B cell (primary cell): ENCODE measurements around the gene RFC2. TPM values are rescaled to one million over a fixed set of nuclear protein-coding genes. Genes with fewer than 3 reads are reported as not detected.

ENCODE experiments used
- ATAC-seq: fragments of 200-7000 bp; cut with Tn5 transposase; one replicate; pipeline ENCODE4 v1.10.0; 2021; ENCODE audit warnings: low read depth, mild to moderate bottlenecking, moderate number of reproducible peaks, moderate library complexity
- CTCF ChIA-PET: fragments of 350-600 bp; sonication (Branson Sonifier 250); formaldehyde crosslinking; loops from one replicate; lab custom pipeline; 2021; ENCODE audit warnings: antibody characterized with exemption, inconsistent platforms; lab: Charles Lee
- POLR2A ChIA-PET: fragments of 350-600 bp; sonication (Branson Sonifier 250); formaldehyde crosslinking; loops from one replicate; lab custom pipeline; 2021; ENCODE audit warnings: antibody characterized with exemption; lab: Charles Lee
- DNase-seq: peaks from one replicate; pipeline ENCODE4 v3.0.0; 2013
- H2AFZ ChIP-seq: 2 replicates; pipeline ENCODE4 v1.6.1; 2012; ENCODE audit warnings: mild to moderate bottlenecking, low read depth, low read length; ENCODE audit not compliant: insufficient read depth, poor library complexity, severe bottlenecking
- H3K27ac ChIP-seq, 2 donors: 1 replicate in 1 of 2; 2 replicates in 1 of 2; pipeline ENCODE4 v1.5.1; 2012 to 2013; ENCODE audit warnings: low read length in 2 of 2, mild to moderate bottlenecking in 2 of 2, moderate library complexity in 1 of 2
- H3K27me3 ChIP-seq, 4 experiments: fragments of 200-600 bp in 1 of 4; sonication (generic) in 1 of 4; replicated peaks in 1 of 4; 1 replicate in 2 of 4; 2 replicates in 2 of 4; pipeline versions ENCODE4 v1.6.1 to v1.7.0; 2013 to 2016; ENCODE audit warnings: low read length in 3 of 4, mild to moderate bottlenecking in 2 of 4, mixed read lengths in 1 of 4, moderate library complexity in 1 of 4; ENCODE audit not compliant: insufficient read depth in 4 of 4, control insufficient read depth in 3 of 4; ENCODE audit errors: control extremely low read depth in 1 of 4
- H3K36me3 ChIP-seq, 2 experiments: replicated peaks in 1 of 2; 1 replicate in 1 of 2; 2 replicates in 1 of 2; pipeline versions ENCODE4 v1.6.1 to v1.7.1; 2013; ENCODE audit warnings: low read length in 1 of 2; ENCODE audit not compliant: insufficient read depth in 2 of 2, control insufficient read depth in 1 of 2; ENCODE audit errors: control extremely low read depth in 1 of 2, extremely low read depth in 1 of 2
- H3K4me1 ChIP-seq, 2 donors: fragments of 200-600 bp in 1 of 2; sonication (generic) in 1 of 2; 1 replicate in 1 of 2; 2 replicates in 1 of 2; pipeline versions ENCODE4 v1.5.1 to v1.6.1; 2013 to 2017; ENCODE audit warnings: low read length in 2 of 2; ENCODE audit not compliant: control insufficient read depth in 2 of 2, insufficient read depth in 2 of 2
- H3K4me2 ChIP-seq: replicated peaks from 2 replicates; pipeline ENCODE3; 2012; ENCODE audit warnings: mild to moderate bottlenecking, low read depth, low read length; ENCODE audit not compliant: poor library complexity, severe bottlenecking
- H3K4me3 ChIP-seq, 5 experiments: fragments of 200-600 bp in 1 of 5; sonication (generic) in 1 of 5; 1 replicate in 3 of 5; 2 replicates in 2 of 5; pipeline versions ENCODE4 v1.5.1 to v1.7.0; 2011 to 2016; ENCODE audit warnings: low read length in 4 of 5, mild to moderate bottlenecking in 4 of 5, low read depth in 2 of 5, control low read depth in 1 of 5, moderate library complexity in 1 of 5; ENCODE audit not compliant: insufficient read depth in 1 of 5; ENCODE audit errors: control extremely low read depth in 1 of 5, extremely low read depth in 1 of 5
- H3K79me2 ChIP-seq: fragments of 200-600 bp; sonication (generic); one replicate; pipeline ENCODE4 v1.6.0; 2016; ENCODE audit warnings: low read length; ENCODE audit not compliant: control insufficient read depth, insufficient read depth
- H3K9ac ChIP-seq: fragments of 200-600 bp; sonication (generic); 2 replicates; pipeline ENCODE4 v1.6.1; 2017; ENCODE audit warnings: mild to moderate bottlenecking, low read length, moderate library complexity
- H3K9me3 ChIP-seq, 3 donors: one replicate each; pipeline versions ENCODE4 v1.6.1 to v1.7.1; 2013; ENCODE audit warnings: low read length in 2 of 3; ENCODE audit not compliant: control insufficient read depth in 2 of 3, insufficient read depth in 1 of 3; ENCODE audit errors: control extremely low read depth in 1 of 3
- H4K20me1 ChIP-seq: 2 replicates; pipeline ENCODE4 v1.6.0; 2012; ENCODE audit warnings: mild to moderate bottlenecking, low read length; ENCODE audit not compliant: insufficient read depth, control insufficient read depth, poor library complexity, severe bottlenecking
- H3K27ac Mint-ChIP-seq: one replicate; pipeline ENCODE4 v1.8.0; 2021; ENCODE audit warnings: mixed read lengths
- H3K27me3 Mint-ChIP-seq: one replicate; pipeline ENCODE4 v1.8.0; 2021; ENCODE audit warnings: mixed read lengths
- H3K4me1 Mint-ChIP-seq: one replicate; pipeline ENCODE4 v1.8.0; 2021; ENCODE audit warnings: mixed read lengths
- H3K4me3 Mint-ChIP-seq: one replicate; pipeline ENCODE4 v1.8.0; 2021; ENCODE audit warnings: mixed read lengths
- H3K9me3 Mint-ChIP-seq: one replicate; pipeline ENCODE4 v1.8.0; 2022; ENCODE audit warnings: mixed read lengths; ENCODE audit not compliant: insufficient read depth
- EZH2 ChIP-seq: IDR thresholded peaks from 2 replicates; pipeline ENCODE4 v1.6.1; 2012; ENCODE audit warnings: borderline replicate concordance, low read depth, mild to moderate bottlenecking, moderate library complexity, low read length; ENCODE audit not compliant: insufficient read depth, poor library complexity, severe bottlenecking
- WGBS: methylation state at CpG from one replicate; pipeline ENCODE4 v1.1.5; 2013; ENCODE audit warnings: missing lambda C conversion rate; ENCODE audit not compliant: insufficient coverage; 5-methylcytosine and 5-hydroxymethylcytosine counted together
- intact Hi-C: fragments of 100-400 bp; cut with micrococcal nuclease; formaldehyde crosslinking; loops from one replicate; pipeline ENCODE4 v1.10.0; 2022
- polyA plus RNA-seq: library from polyadenylated mRNA; depleted of rRNA; stranded (reverse); fragments of >200 nt; gene quantifications from 2 replicates; pipeline ENCODE4 v1.2.3, GENCODE V29; 2012
- total RNA-seq, 2 donors: library from RNA; stranded (reverse); fragments of 120-200 nt in 1 of 2; gene quantifications; 1 replicate in 1 of 2; 2 replicates in 1 of 2; pipeline versions ENCODE4 v1.2.3 to v1.2.4, GENCODE V29; 2013 to 2022
- TF ChIP-seq, protein P1 (sequence below): fragments of 200-600 bp; IDR thresholded peaks from one replicate; pipeline ENCODE4 v1.8.0; 2022; ENCODE audit warnings: antibody characterized with exemption, mild to moderate bottlenecking

Gene RFC2
- total and polyA plus RNA-seq, 2 donors (not counting 1 experiment from before 2014, with no cell fraction given): 20.2 to 36.4 TPM

DNA sequence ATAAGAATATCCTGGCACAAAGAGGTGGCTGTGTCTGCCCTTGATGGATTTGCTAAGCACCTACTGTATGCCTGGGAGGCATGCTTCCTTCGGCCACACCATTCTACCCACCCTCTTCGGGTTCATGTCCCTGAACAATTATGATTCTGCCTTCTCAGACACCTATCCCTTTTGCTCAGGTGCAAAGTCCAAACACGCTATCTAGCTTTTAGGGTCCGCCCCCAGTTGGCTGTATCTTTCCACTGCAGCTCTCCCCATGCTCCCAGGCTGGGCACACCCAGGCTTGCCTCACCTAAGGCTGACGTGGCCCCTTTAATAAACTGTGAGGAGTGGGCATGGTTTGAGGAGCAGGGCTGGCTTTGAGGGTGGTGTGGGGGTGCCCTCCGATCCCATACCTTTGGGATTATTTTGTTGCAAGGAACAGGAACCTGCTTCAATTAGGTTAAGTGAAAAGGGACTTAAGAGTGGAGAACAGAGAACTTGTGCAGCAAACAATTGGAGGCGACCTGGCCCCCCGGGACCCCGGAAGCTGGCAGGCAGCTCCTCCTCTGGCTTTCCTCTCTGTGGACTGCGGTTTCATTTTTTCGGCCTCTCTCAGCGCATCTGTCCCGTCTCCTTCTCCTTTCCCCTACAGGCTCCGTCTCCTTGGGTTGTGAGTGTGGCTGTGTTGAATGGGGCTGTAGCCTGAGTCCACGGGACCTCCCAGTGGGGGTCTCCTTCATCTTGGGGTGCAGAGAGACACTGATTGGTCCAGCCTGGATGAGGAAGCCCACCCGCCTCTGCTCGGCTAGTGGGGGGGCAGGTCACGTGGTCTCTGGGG, 38.8 kb upstream of the RFC2 start:
- Histone ChIP-seq H3K36me3 (no peaks in the 10 kb centered on the region), H3K27me3 (no peaks in the 10 kb centered on the region), H4K20me1 (peaks cover 6% of the 10 kb centered on the region), H3K4me1 (peaks cover 21 to 35% of the 10 kb centered on the region in 2 donors), H3K9me3 (peaks cover 0 to 3% (median 0%) of the 10 kb centered on the region in 3 donors), H3K79me2 (peaks cover 77% of the 10 kb centered on the region), H3K27ac (no peak overlapping the region), H2AFZ (no peak overlapping the region), H3K9ac (no peak overlapping the region), H3K4me2 (peak overlapping the region; percentile 47), H3K4me3 (no peak overlapping the region)
- peaks cover 52% of the 10 kb centered on the region for H3K4me1 Mint-ChIP-seq
- WGBS: 74% methylated on average over 10 of the region's 18 CpGs
- no peaks in the 10 kb centered on the region for H3K27me3 Mint-ChIP-seq
- intact Hi-C loops: no loop called here
- ATAC-seq (no peak), DNase-seq (no peak)
- H3K4me3 Mint-ChIP-seq: no peak overlapping the region
- peak overlapping the region; percentile 11 for H3K27ac Mint-ChIP-seq
- ChIA-PET CTCF (interaction anchor here (1.9 to 7.0 kb wide), 2 partner anchors 86 to 108 kb away, joined by 12 to 48 read pairs; no protein-coding TSS in a partner anchor), POLR2A (no interaction called here)
- TF ChIP-seq, protein P1, sequence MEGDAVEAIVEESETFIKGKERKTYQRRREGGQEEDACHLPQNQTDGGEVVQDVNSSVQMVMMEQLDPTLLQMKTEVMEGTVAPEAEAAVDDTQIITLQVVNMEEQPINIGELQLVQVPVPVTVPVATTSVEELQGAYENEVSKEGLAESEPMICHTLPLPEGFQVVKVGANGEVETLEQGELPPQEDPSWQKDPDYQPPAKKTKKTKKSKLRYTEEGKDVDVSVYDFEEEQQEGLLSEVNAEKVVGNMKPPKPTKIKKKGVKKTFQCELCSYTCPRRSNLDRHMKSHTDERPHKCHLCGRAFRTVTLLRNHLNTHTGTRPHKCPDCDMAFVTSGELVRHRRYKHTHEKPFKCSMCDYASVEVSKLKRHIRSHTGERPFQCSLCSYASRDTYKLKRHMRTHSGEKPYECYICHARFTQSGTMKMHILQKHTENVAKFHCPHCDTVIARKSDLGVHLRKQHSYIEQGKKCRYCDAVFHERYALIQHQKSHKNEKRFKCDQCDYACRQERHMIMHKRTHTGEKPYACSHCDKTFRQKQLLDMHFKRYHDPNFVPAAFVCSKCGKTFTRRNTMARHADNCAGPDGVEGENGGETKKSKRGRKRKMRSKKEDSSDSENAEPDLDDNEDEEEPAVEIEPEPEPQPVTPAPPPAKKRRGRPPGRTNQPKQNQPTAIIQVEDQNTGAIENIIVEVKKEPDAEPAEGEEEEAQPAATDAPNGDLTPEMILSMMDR: no peak
- no peak for TF ChIP-seq EZH2
- H3K9me3 Mint-ChIP-seq: no peaks in the 10 kb centered on the region

DNA sequence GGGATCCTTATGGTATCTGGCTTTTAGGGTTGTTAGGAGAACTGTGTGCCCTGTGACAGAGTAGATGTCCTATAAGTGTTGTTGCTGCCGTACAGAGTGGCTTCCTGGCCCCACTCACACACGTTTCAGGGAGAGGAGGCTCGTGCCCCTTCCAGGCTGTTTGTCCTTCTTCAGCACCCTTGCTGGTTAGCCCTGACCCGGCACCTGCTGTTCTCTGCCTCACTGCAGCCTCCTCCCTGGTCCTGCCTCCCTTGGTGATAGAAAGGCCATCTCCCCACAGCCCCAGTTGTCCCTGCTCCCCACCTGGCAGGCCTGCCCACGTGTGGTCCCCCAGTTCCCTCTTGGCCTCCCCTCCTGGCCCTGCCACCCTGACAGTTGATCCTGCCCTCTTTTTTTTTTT, 37.3 kb upstream of the RFC2 start:
- H3K36me3 ChIP-seq: no peaks in the 10 kb centered on the region
- H3K27ac ChIP-seq: no peak overlapping the region
- intact Hi-C loops: no loop called here
- H3K4me3 ChIP-seq: no peak overlapping the region
- 68% methylated on average over 4 of the region's 5 CpGs for WGBS
- H3K4me2 ChIP-seq: no peak overlapping the region
- H3K79me2 ChIP-seq: peaks cover 66% of the 10 kb centered on the region
- H3K27me3 Mint-ChIP-seq: no peaks in the 10 kb centered on the region
- H3K27me3 ChIP-seq: no peaks in the 10 kb centered on the region
- H3K4me3 Mint-ChIP-seq: peak overlapping the region; percentile 87
- ATAC-seq: no peak
- peaks cover 22 to 37% of the 10 kb centered on the region in 2 donors for H3K4me1 ChIP-seq
- H3K9me3 ChIP-seq: no peaks in the 10 kb centered on the region
- no peak overlapping the region for H2AFZ ChIP-seq
- ChIA-PET CTCF (interaction anchor here (1.9 to 7.0 kb wide), 3 partner anchors 23 to 109 kb away, joined by 12 to 56 read pairs (median 48); no protein-coding TSS in a partner anchor), POLR2A (interaction anchor here (1.1 to 2.2 kb wide), 4 partner anchors 24 to 86 kb away, joined by 3 to 7 read pairs (median 4); no protein-coding TSS in a partner anchor)
- DNase-seq: no peak
- TF ChIP-seq, protein P1: no peak
- no peak for TF ChIP-seq EZH2
- H3K4me1 Mint-ChIP-seq: peaks cover 56% of the 10 kb centered on the region
- no peaks in the 10 kb centered on the region for H3K9me3 Mint-ChIP-seq
- H4K20me1 ChIP-seq: peaks cover 6% of the 10 kb centered on the region
- H3K27ac Mint-ChIP-seq: peak overlapping the region; percentile 56
- no peak overlapping the region for H3K9ac ChIP-seq
